H1 (cell line): ENCODE measurements around the gene NRXN3. TPM values are rescaled to one million over a fixed set of nuclear protein-coding genes. Genes with fewer than 3 reads are reported as not detected.

Source experiments
- CTCF ChIA-PET: fragments of 300-600 bp; sonication (Branson Sonifier 250); formaldehyde crosslinking; loops from one replicate; lab custom pipeline; 2021; ENCODE audit not compliant: partially characterized antibody; lab: Charles Lee
- POLR2A ChIA-PET: fragments of 300-600 bp; sonication (Branson Sonifier 250); formaldehyde crosslinking; loops from one replicate; lab custom pipeline; 2021; ENCODE audit warnings: inconsistent platforms; ENCODE audit not compliant: partially characterized antibody; lab: Charles Lee
- DNase-seq, 2 experiments: peaks; one replicate each; pipeline versions ENCODE4 v3.0.0 to v3.0.0-alpha.2; 2010 to 2022; ENCODE audit warnings: low spot score in 2 of 2, low read depth in 1 of 2, mixed read lengths in 1 of 2
- FAIRE-seq: peaks from 2 replicates; lab custom pipeline; 2011; peaks lifted over from hg19 to GRCh38; lab: Jason Lieb, UNC
- H2AFZ ChIP-seq: 2 replicates; pipeline ENCODE4 v1.8.1; 2012; ENCODE audit warnings: low read length, inconsistent platforms
- H2AK5ac ChIP-seq: 2 replicates; pipeline ENCODE4 v1.6.1; 2013; ENCODE audit warnings: low read depth, low read length
- H2BK120ac ChIP-seq: replicated peaks from 2 replicates; pipeline ENCODE3; 2013; ENCODE audit warnings: low read depth, low read length, inconsistent platforms
- H2BK12ac ChIP-seq: 2 replicates; pipeline ENCODE4 v1.6.1; 2013; ENCODE audit warnings: low read depth, low read length
- H2BK15ac ChIP-seq: 2 replicates; pipeline ENCODE4 v1.6.1; 2013; ENCODE audit warnings: low read length
- H2BK20ac ChIP-seq: 2 replicates; pipeline ENCODE4 v1.6.1; 2013; ENCODE audit warnings: low read length
- H2BK5ac ChIP-seq: 2 replicates; pipeline ENCODE4 v1.6.1; 2013; ENCODE audit warnings: low read depth, low read length
- H3K14ac ChIP-seq: 2 replicates; pipeline ENCODE4 v1.6.1; 2013; ENCODE audit warnings: inconsistent platforms; ENCODE audit not compliant: insufficient read length
- H3K18ac ChIP-seq: 2 replicates; pipeline ENCODE4 v1.6.1; 2013; ENCODE audit warnings: low read length; ENCODE audit errors: extremely low read depth
- H3K23ac ChIP-seq: 2 replicates; pipeline ENCODE4 v1.6.1; 2013; ENCODE audit warnings: inconsistent platforms; ENCODE audit not compliant: insufficient read length
- H3K23me2 ChIP-seq: 2 replicates; pipeline ENCODE4 v1.6.1; 2013; ENCODE audit warnings: low read depth, low read length
- H3K27ac ChIP-seq: 2 replicates; pipeline ENCODE4 v1.6.1; 2011; ENCODE audit warnings: low read depth, low read length, inconsistent platforms
- H3K27me3 ChIP-seq, 4 experiments: replicated peaks in 1 of 4; 1 replicate in 1 of 4; 2 replicates in 3 of 4; pipeline versions ENCODE4 v1.6.1 to v1.8.1; 2011 to 2013; ENCODE audit warnings: low read length in 3 of 4, mild to moderate bottlenecking in 3 of 4, inconsistent platforms in 2 of 4, mixed read lengths in 2 of 4, moderate library complexity in 1 of 4; ENCODE audit not compliant: control insufficient read depth in 3 of 4, insufficient read depth in 3 of 4; ENCODE audit errors: extremely low read depth in 1 of 4
- H3K36me3 ChIP-seq, 4 experiments: 2 replicates each; pipeline versions ENCODE4 v1.6.1 to v1.8.1; 2011 to 2013; ENCODE audit warnings: mild to moderate bottlenecking in 4 of 4, low read length in 3 of 4, moderate library complexity in 2 of 4, control low read depth in 1 of 4, inconsistent platforms in 1 of 4; ENCODE audit not compliant: insufficient read depth in 4 of 4, control insufficient read depth in 2 of 4
- H3K4ac ChIP-seq: replicated peaks from 2 replicates; pipeline ENCODE3; 2013; ENCODE audit warnings: low read length, low read depth, mixed read lengths, inconsistent platforms; ENCODE audit not compliant: insufficient read length
- H3K4me1 ChIP-seq, 4 experiments: replicated peaks in 1 of 4; 1 replicate in 1 of 4; 2 replicates in 3 of 4; pipeline versions ENCODE4 v1.6.1 to v1.8.1; 2011 to 2013; ENCODE audit warnings: low read length in 3 of 4, inconsistent platforms in 2 of 4, mixed read lengths in 1 of 4; ENCODE audit not compliant: insufficient read depth in 4 of 4, control insufficient read depth in 3 of 4
- H3K4me2 ChIP-seq, 2 experiments: 2 replicates each; pipeline versions ENCODE4 v1.6.1 to v1.8.1; 2011 to 2013; ENCODE audit warnings: low read depth in 2 of 2, low read length in 2 of 2, control low read depth in 1 of 2, inconsistent platforms in 1 of 2, mild to moderate bottlenecking in 1 of 2; ENCODE audit not compliant: insufficient read depth in 1 of 2
- H3K4me3 ChIP-seq, 4 experiments: fragments of 200-600, 300-600 bp in 1 of 4; sonication (generic), shearing (Covaris generic), sonication (Bioruptor Twin) in 1 of 4; 2 replicates each; pipeline versions ENCODE4 v1.5.1 to v1.8.1; 2011 to 2016; ENCODE audit warnings: low read length in 4 of 4, low read depth in 3 of 4, control low read depth in 2 of 4, inconsistent platforms in 2 of 4, mild to moderate bottlenecking in 2 of 4, mixed read lengths in 1 of 4, moderate library complexity in 1 of 4; ENCODE audit not compliant: insufficient read depth in 2 of 4; ENCODE audit errors: extremely low read depth in 1 of 4
- H3K56ac ChIP-seq: replicated peaks from 2 replicates; pipeline ENCODE3; 2013; ENCODE audit warnings: low read depth, mild to moderate bottlenecking, mixed read lengths, low read length, inconsistent platforms; ENCODE audit not compliant: insufficient read length
- H3K79me1 ChIP-seq: 2 replicates; pipeline ENCODE4 v1.6.1; 2013; ENCODE audit warnings: low read depth, low read length, control low read depth
- H3K79me2 ChIP-seq, 2 experiments: 2 replicates each; pipeline versions ENCODE4 v1.6.1 to v1.8.1; 2012 to 2013; ENCODE audit warnings: low read length in 2 of 2, mild to moderate bottlenecking in 2 of 2, inconsistent platforms in 1 of 2; ENCODE audit not compliant: insufficient read depth in 2 of 2, control insufficient read depth in 1 of 2
- H3K9ac ChIP-seq, 4 experiments: replicated peaks in 1 of 4; 1 replicate in 1 of 4; 2 replicates in 3 of 4; pipeline versions ENCODE4 v1.6.1 to v1.8.1; 2011 to 2013; ENCODE audit warnings: low read depth in 3 of 4, low read length in 3 of 4, control low read depth in 2 of 4, mild to moderate bottlenecking in 2 of 4, moderate library complexity in 2 of 4, inconsistent platforms in 1 of 4; ENCODE audit errors: extremely low read depth in 1 of 4
- H3K9me3 ChIP-seq, 2 experiments: 2 replicates each; pipeline versions ENCODE4 v1.6.1 to v1.8.1; 2012 to 2013; ENCODE audit warnings: mild to moderate bottlenecking in 2 of 2, moderate library complexity in 2 of 2, control low read depth in 1 of 2, inconsistent platforms in 1 of 2, low read depth in 1 of 2, low read length in 1 of 2, mixed read lengths in 1 of 2; ENCODE audit not compliant: insufficient read depth in 2 of 2
- H4K20me1 ChIP-seq, 2 experiments: replicated peaks in 1 of 2; 2 replicates each; pipeline versions ENCODE3 to v1.8.1; 2011 to 2013; ENCODE audit warnings: inconsistent platforms in 2 of 2, low read length in 2 of 2, mild to moderate bottlenecking in 1 of 2; ENCODE audit not compliant: insufficient read depth in 2 of 2, control insufficient read depth in 1 of 2
- H4K5ac ChIP-seq: 2 replicates; pipeline ENCODE4 v1.6.1; 2013; ENCODE audit warnings: low read length, low read depth, mixed read lengths, inconsistent platforms; ENCODE audit not compliant: insufficient read length
- H4K8ac ChIP-seq: 2 replicates; pipeline ENCODE4 v1.8.0; 2013; ENCODE audit warnings: mild to moderate bottlenecking, moderate library complexity, low read length, inconsistent platforms; ENCODE audit not compliant: insufficient read depth; ENCODE audit errors: extremely low read depth
- H4K91ac ChIP-seq: replicated peaks from 2 replicates; pipeline ENCODE3; 2013; ENCODE audit warnings: low read length, mixed read lengths, inconsistent platforms; ENCODE audit not compliant: insufficient read length
- ATF3 ChIP-seq: IDR thresholded peaks from 2 replicates; pipeline ENCODE4 v1.6.1; 2011; ENCODE audit warnings: low read depth, mild to moderate bottlenecking, low read length; ENCODE audit not compliant: insufficient read depth
- CBX5 ChIP-seq: fragments of 300-800, 300-1000 bp; sonication (generic); IDR thresholded peaks from 2 replicates; pipeline ENCODE4 v1.7.1; 2016; ENCODE audit warnings: antibody characterized with exemption, low read length, low read depth
- CHD1 ChIP-seq: IDR thresholded peaks from 2 replicates; pipeline ENCODE4 v1.6.1; 2012; ENCODE audit warnings: low read depth, low read length, improper control_type of control experiment
- CHD2 ChIP-seq: IDR thresholded peaks from 2 replicates; pipeline ENCODE4 v1.6.1; 2012; ENCODE audit warnings: low read length, improper control_type of control experiment
- FOSL1 ChIP-seq: IDR thresholded peaks from 2 replicates; pipeline ENCODE4 v1.6.1; 2011; ENCODE audit warnings: mild to moderate bottlenecking, low read depth, low read length, moderate library complexity; ENCODE audit not compliant: insufficient read depth
- HDAC2 ChIP-seq, 2 experiments: fragments of 300-600 bp in 1 of 2; sonication (generic) in 1 of 2; IDR thresholded peaks; 2 replicates each; pipeline ENCODE4 v1.6.1; 2011 to 2012; ENCODE audit warnings: low read depth in 2 of 2, low read length in 2 of 2, mild to moderate bottlenecking in 2 of 2, moderate library complexity in 2 of 2, borderline replicate concordance in 1 of 2, inconsistent platforms in 1 of 2
- KDM4A ChIP-seq: IDR thresholded peaks from one replicate; pipeline ENCODE4 v1.7.1; 2012; ENCODE audit warnings: low read depth, mild to moderate bottlenecking, moderate library complexity, low read length, inconsistent platforms; ENCODE audit not compliant: severe bottlenecking
- KDM5A ChIP-seq: fragments of 200-600 bp; IDR thresholded peaks from 2 replicates; pipeline ENCODE4 v1.7.1; 2012; ENCODE audit warnings: mild to moderate bottlenecking, low read length, inconsistent platforms, mixed read lengths
- RAD21 ChIP-seq, 2 experiments: IDR thresholded peaks in 1 of 2; conservative IDR thresholded peaks in 1 of 2; 2 replicates each; pipeline ENCODE4 v1.6.1; 2011; ENCODE audit warnings: low read depth in 2 of 2, low read length in 2 of 2, improper control_type of control experiment in 1 of 2, inconsistent platforms in 1 of 2, mild to moderate bottlenecking in 1 of 2, moderate library complexity in 1 of 2
- TAF1 ChIP-seq: IDR thresholded peaks from 2 replicates; pipeline ENCODE4 v1.6.1; 2011; ENCODE audit warnings: mild to moderate bottlenecking, low read depth, low read length
- WGBS, 2 experiments: shearing (Covaris generic) in 1 of 2; methylation state at CpG; one replicate each; pipeline versions ENCODE4 v1.1.6 to v1.1.7; 2013 to 2015; ENCODE audit warnings: low lambda C conversion rate in 2 of 2, mixed read lengths in 2 of 2, inconsistent platforms in 1 of 2, low coverage in 1 of 2, missing lambda C conversion rate in 1 of 2; ENCODE audit not compliant: insufficient replicate concordance in 2 of 2, insufficient coverage in 1 of 2, insufficient read length in 1 of 2; ENCODE audit errors: extremely low coverage in 1 of 2, missing lambda C conversion rate in 1 of 2; 5-methylcytosine and 5-hydroxymethylcytosine counted together
- polyA plus RNA-seq, 7 experiments: library from polyadenylated mRNA; depleted of rRNA in 3 of 7; stranded (reverse) in 5 of 7; unstranded in 2 of 7; fragments of >200 nt in 5 of 7; fragments of 200-250 nt in 2 of 7; gene quantifications; 1 replicate in 5 of 7; 2 replicates in 1 of 7; 4 replicates in 1 of 7; pipeline versions ENCODE4 v1.2.1 to v1.2.3, GENCODE V29; 2011 to 2013; ENCODE audit warnings: missing spikeins in 2 of 7, mixed read lengths in 2 of 7
- total RNA-seq: library from RNA; stranded (reverse); fragmentation: NEBNext Ultra II Directional; extraction: Animal tissue kit (Norgen Biotek cat#: 25700); gene quantifications from 2 replicates; pipeline ENCODE4 v1.2.1, GENCODE V29; 2021

Gene NRXN3
- total and polyA plus RNA-seq, 2 of the 8 experiments (the other 6 are each of a cell fraction or from before 2014, with no cell fraction given): 2.6 to 4.1 TPM

- Histone ChIP-seq H3K18ac (no peak overlapping the region), H2AFZ (no peak overlapping the region), H3K36me3 (no peaks in the 10 kb centered on the region), H3K4me2 (no peak overlapping the region), H3K4ac (no peak overlapping the region), H3K9me3 (no peaks in the 10 kb centered on the region), H4K20me1 (no peaks in the 10 kb centered on the region), H3K23ac (no peak overlapping the region), H3K4me3 (no peak overlapping the region), H3K27me3 (no peaks in the 10 kb centered on the region), H4K5ac (no peak overlapping the region), H2AK5ac (no peak overlapping the region), H2BK120ac (no peak overlapping the region), H2BK20ac (no peak overlapping the region), H3K14ac (no peak overlapping the region), H3K4me1 (peaks cover 0 to 6% (median 3%) of the 10 kb centered on the region in 4 experiments; a peak in 3 of 7 replicates), H3K79me2 (no peaks in the 10 kb centered on the region), H2BK5ac (no peak overlapping the region), H3K79me1 (no peaks in the 10 kb centered on the region), H2BK12ac (no peak overlapping the region), H4K8ac (no peak overlapping the region), H4K91ac (no peak overlapping the region), H3K9ac (no peak overlapping the region), H3K23me2 (no peaks in the 10 kb centered on the region; the same call in 1 of the 2 replicates), H2BK15ac (no peak overlapping the region), H3K27ac (no peak overlapping the region), H3K56ac (no peak overlapping the region)
- DNase-seq (no peak), FAIRE-seq (no peak)
- ChIA-PET POLR2A (no interaction called here), CTCF (interaction anchor here (1.2 to 2.1 kb wide), 2 partner anchors 14 to 579 kb away, joined by 3 to 6 read pairs; no protein-coding TSS in a partner anchor)
- WGBS, 2 experiments: 100% methylated on average over 1 of the region's 1 CpG; no CpG with 5 or more reads in 1 of the 2 experiments
- no peak for TF ChIP-seq RAD21 (IDR thresholded peaks at IDR 0.05 in 1 of 2, conservative IDR thresholded peaks at IDR 0.05 in 1 of 2; ENCODE audit: low read depth in 2 of 2, low read length in 2 of 2)
- no peak for TF ChIP-seq KDM4A
- no peak for TF ChIP-seq CHD2
- TF ChIP-seq CBX5: no peak
- no peak for TF ChIP-seq KDM5A
- TF ChIP-seq TAF1: no peak
- TF ChIP-seq FOSL1: no peak
- no peak for TF ChIP-seq CHD1
- TF ChIP-seq ATF3: no peak
- TF ChIP-seq HDAC2 (IDR thresholded peaks at IDR 0.05; ENCODE audit: borderline replicate concordance in 1 of 2, low read depth in 2 of 2, low read length in 2 of 2): no peak
Measured at GRCh38 chr14:79548836-79549235, 1378.7 kb downstream of the NRXN3 start.
